GM12878 (cell line): ENCODE results near the gene STEAP4. TPM values are rescaled to one million over a fixed set of nuclear protein-coding genes. Genes with fewer than 3 reads are reported as not detected.

Source experiments
- ATAC-seq: fragments of 200-7000 bp; cut with Tn5 transposase; 3 replicates; pipeline ENCODE4 v1.9.1; 2020; ENCODE audit warnings: mild to moderate bottlenecking, moderate library complexity
- BruUV-seq: library from RNA; stranded (reverse); fragments of 400-500 nt; replicated peaks from 2 replicates; lab custom pipeline; 2021; lab: Mats Ljungman, UMichigan
- CTCF ChIA-PET: fragments of 300-600 bp; sonication (Branson Sonifier 250); formaldehyde crosslinking; extraction: SDS; loops from one replicate; lab custom pipeline; 2021; ENCODE audit warnings: inconsistent platforms; lab: Yijun Ruan, JAX
- POLR2A ChIA-PET: fragments of 350-600 bp; formaldehyde crosslinking; extraction: SDS; loops from one replicate; lab custom pipeline; 2021; ENCODE audit warnings: inconsistent platforms; lab: Charles Lee
- RAD21 ChIA-PET: fragments of 300-600 bp; sonication (Branson Sonifier 250); formaldehyde crosslinking; loops from one replicate; lab custom pipeline; 2023; ENCODE audit warnings: antibody characterized with exemption; ENCODE audit not compliant: unreplicated experiment; lab: Charles Lee
- SMC1A ChIA-PET: fragments of 300-600 bp; sonication (Branson Sonifier 250); formaldehyde crosslinking; loops from one replicate; lab custom pipeline; 2023; ENCODE audit not compliant: unreplicated experiment, uncharacterized antibody; lab: Charles Lee
- DNase-seq: peaks from one replicate; pipeline ENCODE4 v3.0.0-alpha.2; 2011; ENCODE audit warnings: low read depth, low spot score
- FAIRE-seq: peaks from 3 replicates; lab custom pipeline; 2011; peaks lifted over from hg19 to GRCh38; lab: Jason Lieb, UNC
- H2AFZ ChIP-seq: 2 replicates; pipeline ENCODE4 v1.6.0; 2011; ENCODE audit warnings: low read depth, low read length, control low read depth; ENCODE audit not compliant: control insufficient read depth
- H3K27ac ChIP-seq: 2 replicates; pipeline ENCODE4 v1.5.1; 2011; ENCODE audit warnings: control low read depth; ENCODE audit not compliant: control insufficient read depth, insufficient read depth
- H3K27me3 ChIP-seq, 2 experiments: replicated peaks in 1 of 2; 2 replicates each; pipeline versions ENCODE4 v1.6.0 to v1.6.1; 2011; ENCODE audit warnings: low read length in 1 of 2; ENCODE audit not compliant: control insufficient read depth in 2 of 2, insufficient read depth in 2 of 2
- H3K36me3 ChIP-seq, 2 experiments: 2 replicates each; pipeline ENCODE4 v1.5.1; 2011; ENCODE audit warnings: low read length in 1 of 2; ENCODE audit not compliant: control insufficient read depth in 2 of 2, insufficient read depth in 2 of 2
- H3K4me1 ChIP-seq: 2 replicates; pipeline ENCODE4 v1.6.1; 2011; ENCODE audit warnings: mild to moderate bottlenecking, low read length, moderate library complexity, mixed read lengths; ENCODE audit not compliant: control insufficient read depth, insufficient read depth
- H3K4me2 ChIP-seq: 2 replicates; pipeline ENCODE4 v1.6.0; 2011; ENCODE audit warnings: control low read depth; ENCODE audit not compliant: control insufficient read depth, insufficient read depth
- H3K4me3 ChIP-seq: fragments of 200-600 bp; sonication (generic); 2 replicates; pipeline ENCODE4 v1.5.1; 2016
- H3K79me2 ChIP-seq: 2 replicates; pipeline ENCODE4 v1.6.0; 2011; ENCODE audit warnings: low read length; ENCODE audit not compliant: control insufficient read depth, insufficient read depth
- H3K9ac ChIP-seq: 2 replicates; pipeline ENCODE4 v1.8.0; 2011; ENCODE audit warnings: low read length, control low read depth, mixed read lengths; ENCODE audit not compliant: control insufficient read depth, insufficient read depth
- H3K9me3 ChIP-seq: replicated peaks from 3 replicates; pipeline ENCODE4 v1.5.1; 2011; ENCODE audit warnings: mild to moderate bottlenecking, low read length; ENCODE audit not compliant: control insufficient read depth, insufficient read depth
- H4K20me1 ChIP-seq: 2 replicates; pipeline ENCODE4 v1.6.0; 2011; ENCODE audit not compliant: control insufficient read depth, insufficient read depth
- CEBPB ChIP-seq, 2 experiments: fragments of 150-350 bp in 1 of 2; IDR thresholded peaks; 2 replicates each; pipeline ENCODE4 v1.6.1; 2012 to 2014; ENCODE audit warnings: low read depth in 2 of 2, low read length in 2 of 2, borderline replicate concordance in 1 of 2, inconsistent platforms in 1 of 2
- CHD1 ChIP-seq: IDR thresholded peaks from 2 replicates; pipeline ENCODE4 v1.6.1; 2012; ENCODE audit warnings: low read depth, low read length, improper control_type of control experiment
- EGR1 ChIP-seq, 2 experiments: IDR thresholded peaks; 1 replicate in 1 of 2; 2 replicates in 1 of 2; pipeline ENCODE4 v1.6.1; 2011 to 2012; ENCODE audit warnings: low read depth in 2 of 2, low read length in 2 of 2, borderline replicate concordance in 1 of 2, mild to moderate bottlenecking in 1 of 2, moderate library complexity in 1 of 2
- FOS ChIP-seq: IDR thresholded peaks from 3 replicates; pipeline ENCODE4 v1.6.1; 2011; ENCODE audit warnings: borderline replicate concordance; ENCODE audit not compliant: insufficient read length; ENCODE audit errors: extremely low read depth
- FOXM1 ChIP-seq: IDR thresholded peaks from 2 replicates; pipeline ENCODE4 v1.6.1; 2012; ENCODE audit warnings: low read depth, mild to moderate bottlenecking, inconsistent platforms, low read length, moderate library complexity
- NBN ChIP-seq: fragments of 450-650 bp; IDR thresholded peaks from 2 replicates; pipeline ENCODE4 v1.6.1; 2016
- NFXL1 ChIP-seq: fragments of 450-650 bp; IDR thresholded peaks from 2 replicates; pipeline ENCODE4 v1.6.1; 2017; ENCODE audit warnings: antibody characterized with exemption, mild to moderate bottlenecking, borderline replicate concordance
- NR2F1 ChIP-seq: fragments of 450-650 bp; conservative IDR thresholded peaks from 2 replicates; pipeline ENCODE4 v1.6.1; 2017; ENCODE audit warnings: mild to moderate bottlenecking
- POLR2AphosphoS5 ChIP-seq: IDR thresholded peaks from 2 replicates; pipeline ENCODE4 v1.6.1; 2011; ENCODE audit warnings: mild to moderate bottlenecking, low read length, inconsistent platforms
- STAT3 ChIP-seq: IDR thresholded peaks from 2 replicates; pipeline ENCODE4 v1.6.1; 2011; ENCODE audit warnings: low read depth, low read length, improper control_type of control experiment
- WGBS: methylation state at CpG from one replicate; pipeline ENCODE4 v1.1.6; 2016; ENCODE audit warnings: low lambda C conversion rate; ENCODE audit not compliant: insufficient replicate concordance, insufficient coverage; ENCODE audit errors: missing lambda C conversion rate; 5-methylcytosine and 5-hydroxymethylcytosine counted together
- in situ Hi-C: fragments of 300-500 bp; cut with MboI; formaldehyde crosslinking; loops from 9 replicates; pipeline ENCODE4 v1.14.3; 2018; ENCODE audit warnings: mixed read lengths
- intact Hi-C: fragments of 100-400 bp; cut with micrococcal nuclease; formaldehyde crosslinking; loops from one replicate; pipeline ENCODE4 v1.14.2; 2022; ENCODE audit not compliant: unreplicated experiment
- polyA plus RNA-seq, 11 experiments: library from polyadenylated mRNA; depleted of rRNA in 4 of 11; unstranded in 6 of 11; stranded (reverse) in 5 of 11; fragments of >200 nt; fragmentation: Nextera tagmentation in 4 of 11; fragmentation: Illumina TruSeq in 1 of 11; extraction: Ambion mirVana in 4 of 11; extraction: Trizol in 1 of 11; gene quantifications; 1 replicate in 1 of 11; 2 replicates in 10 of 11; pipeline versions ENCODE4 v1.2.1 to v1.2.3, GENCODE V29; 2011 to 2016; ENCODE audit warnings: inconsistent platforms in 2 of 11, missing spikeins in 2 of 11, low read depth in 1 of 11
- total RNA-seq, 4 experiments: library from RNA; depleted of rRNA in 3 of 4; stranded (reverse); fragments of >200 nt in 3 of 4; fragmentation: Illumina TruSeq in 1 of 4; extraction: Trizol in 1 of 4; gene quantifications; 2 replicates each; pipeline versions ENCODE4 v1.2.1 to v1.2.3, GENCODE V29; 2013 to 2021
- TF ChIP-seq, protein P1 (sequence below): fragments of 450-650 bp; conservative IDR thresholded peaks from 2 replicates; pipeline ENCODE4 v1.6.1; 2017; ENCODE audit warnings: mild to moderate bottlenecking, moderate library complexity
- TF ChIP-seq, protein P2 (sequence below): fragments of 450-650 bp; formaldehyde crosslinking; IDR thresholded peaks from 2 replicates; pipeline ENCODE4 v1.5.0; 2022; ENCODE audit warnings: mild to moderate bottlenecking, missing genetic modification characterization

STEAP4 gene
- total and polyA plus RNA-seq, 10 of the 15 experiments (the other 5 are each of a cell fraction or from before 2014, with no cell fraction given) = 0.13 TPM; not detected in 9

DNA sequence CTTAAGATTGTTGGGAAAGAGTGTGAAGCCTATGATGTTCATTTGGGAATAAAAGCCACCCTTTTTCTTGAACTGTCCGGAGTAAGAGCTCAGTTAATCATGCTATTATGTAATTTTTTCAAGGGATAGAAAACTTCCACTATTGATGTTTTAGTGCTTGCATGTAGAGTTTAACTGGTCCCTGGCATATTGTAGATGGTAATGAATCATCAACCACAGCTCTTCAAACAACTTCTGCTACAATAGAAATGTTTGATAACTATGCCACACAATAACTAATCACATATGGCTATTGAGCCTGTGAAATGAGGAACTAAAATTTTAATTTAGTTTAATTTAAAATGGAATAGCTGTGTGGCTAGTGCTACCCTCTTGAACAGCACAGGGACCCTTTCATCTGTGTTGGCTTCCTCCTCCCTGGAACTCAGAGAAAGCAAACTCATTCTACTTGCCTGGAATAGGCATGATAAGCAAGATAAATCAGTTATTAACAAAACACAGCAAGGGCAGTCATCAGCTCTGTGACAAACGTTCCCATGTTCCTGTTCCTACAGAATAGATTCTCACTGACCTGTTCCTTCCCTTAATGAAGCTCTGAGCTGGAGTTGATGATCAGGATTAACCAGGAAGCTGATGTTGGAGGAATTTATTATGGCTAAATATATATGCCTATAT, 82.0 kb downstream of the STEAP4 start:
- Histone ChIP-seq H3K4me1 (no peaks in the 10 kb centered on the region), H3K36me3 (no peaks in the 10 kb centered on the region), H3K9me3 (no peaks in the 10 kb centered on the region; the same call in 2 of the 3 replicates), H3K9ac (no peak overlapping the region), H4K20me1 (no peaks in the 10 kb centered on the region), H3K4me3 (no peak overlapping the region), H3K27me3 (no peaks in the 10 kb centered on the region), H3K27ac (no peak overlapping the region), H2AFZ (no peak overlapping the region), H3K79me2 (peaks cover under 1% of the 10 kb centered on the region), H3K4me2 (no peak overlapping the region)
- CTCF ChIA-PET = interaction anchor here (1.0 to 1.5 kb wide), 3 partner anchors 12 to 133 kb away, joined by 3 to 6 read pairs (median 3); no protein-coding TSS in a partner anchor
- RAD21 ChIA-PET = interaction anchor here (0.7 to 2.8 kb wide), 3 partner anchors 13 to 625 kb away, joined by 3 to 10 read pairs (median 3); partner anchors contain the start of gene ABCB1
- intact Hi-C loops = no loop called here
- DNase-seq = no peak
- no TSS peak for BruUV-seq
- SMC1A ChIA-PET = interaction anchor here (1.1 to 2.1 kb wide), 3 partner anchors 13 to 18 kb away, joined by 3 to 5 read pairs (median 3); no protein-coding TSS in a partner anchor
- TF ChIP-seq, protein P1, sequence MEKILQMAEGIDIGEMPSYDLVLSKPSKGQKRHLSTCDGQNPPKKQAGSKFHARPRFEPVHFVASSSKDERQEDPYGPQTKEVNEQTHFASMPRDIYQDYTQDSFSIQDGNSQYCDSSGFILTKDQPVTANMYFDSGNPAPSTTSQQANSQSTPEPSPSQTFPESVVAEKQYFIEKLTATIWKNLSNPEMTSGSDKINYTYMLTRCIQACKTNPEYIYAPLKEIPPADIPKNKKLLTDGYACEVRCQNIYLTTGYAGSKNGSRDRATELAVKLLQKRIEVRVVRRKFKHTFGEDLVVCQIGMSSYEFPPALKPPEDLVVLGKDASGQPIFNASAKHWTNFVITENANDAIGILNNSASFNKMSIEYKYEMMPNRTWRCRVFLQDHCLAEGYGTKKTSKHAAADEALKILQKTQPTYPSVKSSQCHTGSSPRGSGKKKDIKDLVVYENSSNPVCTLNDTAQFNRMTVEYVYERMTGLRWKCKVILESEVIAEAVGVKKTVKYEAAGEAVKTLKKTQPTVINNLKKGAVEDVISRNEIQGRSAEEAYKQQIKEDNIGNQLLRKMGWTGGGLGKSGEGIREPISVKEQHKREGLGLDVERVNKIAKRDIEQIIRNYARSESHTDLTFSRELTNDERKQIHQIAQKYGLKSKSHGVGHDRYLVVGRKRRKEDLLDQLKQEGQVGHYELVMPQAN = no peak
- TF ChIP-seq NBN (no peak), CEBPB (IDR thresholded peaks at IDR 0.05; ENCODE audit: borderline replicate concordance in 1 of 2, low read depth in 2 of 2, low read length in 2 of 2) (no peak), FOXM1 (no peak), NFXL1 (no peak), NR2F1 (no peak), EGR1 (IDR thresholded peaks at IDR 0.05; ENCODE audit: borderline replicate concordance in 1 of 2, low read depth in 2 of 2, low read length in 2 of 2) (no peak), FOS (no peak), STAT3 (no peak), CHD1 (no peak), POLR2AphosphoS5 (no peak)
- TF ChIP-seq, protein P2, sequence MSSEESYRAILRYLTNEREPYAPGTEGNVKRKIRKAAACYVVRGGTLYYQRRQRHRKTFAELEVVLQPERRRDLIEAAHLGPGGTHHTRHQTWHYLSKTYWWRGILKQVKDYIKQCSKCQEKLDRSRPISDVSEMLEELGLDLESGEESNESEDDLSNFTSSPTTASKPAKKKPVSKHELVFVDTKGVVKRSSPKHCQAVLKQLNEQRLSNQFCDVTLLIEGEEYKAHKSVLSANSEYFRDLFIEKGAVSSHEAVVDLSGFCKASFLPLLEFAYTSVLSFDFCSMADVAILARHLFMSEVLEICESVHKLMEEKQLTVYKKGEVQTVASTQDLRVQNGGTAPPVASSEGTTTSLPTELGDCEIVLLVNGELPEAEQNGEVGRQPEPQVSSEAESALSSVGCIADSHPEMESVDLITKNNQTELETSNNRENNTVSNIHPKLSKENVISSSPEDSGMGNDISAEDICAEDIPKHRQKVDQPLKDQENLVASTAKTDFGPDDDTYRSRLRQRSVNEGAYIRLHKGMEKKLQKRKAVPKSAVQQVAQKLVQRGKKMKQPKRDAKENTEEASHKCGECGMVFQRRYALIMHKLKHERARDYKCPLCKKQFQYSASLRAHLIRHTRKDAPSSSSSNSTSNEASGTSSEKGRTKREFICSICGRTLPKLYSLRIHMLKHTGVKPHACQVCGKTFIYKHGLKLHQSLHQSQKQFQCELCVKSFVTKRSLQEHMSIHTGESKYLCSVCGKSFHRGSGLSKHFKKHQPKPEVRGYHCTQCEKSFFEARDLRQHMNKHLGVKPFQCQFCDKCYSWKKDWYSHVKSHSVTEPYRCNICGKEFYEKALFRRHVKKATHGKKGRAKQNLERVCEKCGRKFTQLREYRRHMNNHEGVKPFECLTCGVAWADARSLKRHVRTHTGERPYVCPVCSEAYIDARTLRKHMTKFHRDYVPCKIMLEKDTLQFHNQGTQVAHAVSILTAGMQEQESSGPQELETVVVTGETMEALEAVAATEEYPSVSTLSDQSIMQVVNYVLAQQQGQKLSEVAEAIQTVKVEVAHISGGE (CRISPR knock-in tag) = no peak
- in situ Hi-C loops = loop anchor here (25.0 kb wide), 1 partner anchor 613 kb away; no protein-coding TSS in a partner anchor
- no peak for ATAC-seq
- POLR2A ChIA-PET = interaction anchor here (1.1 kb wide), 1 partner anchor 147 kb away, joined by 4 read pairs; no protein-coding TSS in a partner anchor
- no peak for FAIRE-seq
- 44% methylated on average over 2 of the region's 2 CpGs for WGBS
